Measurements from ENCODE around the gene ZNF3.

ZNF3 gene

GRCh38 chr7:100109521-100110163 lies 28.1 kb upstream of the ZNF3 start:
- no peak for DNase-seq (ENCODE audit: low read depth in 2 of 2)

DNA sequence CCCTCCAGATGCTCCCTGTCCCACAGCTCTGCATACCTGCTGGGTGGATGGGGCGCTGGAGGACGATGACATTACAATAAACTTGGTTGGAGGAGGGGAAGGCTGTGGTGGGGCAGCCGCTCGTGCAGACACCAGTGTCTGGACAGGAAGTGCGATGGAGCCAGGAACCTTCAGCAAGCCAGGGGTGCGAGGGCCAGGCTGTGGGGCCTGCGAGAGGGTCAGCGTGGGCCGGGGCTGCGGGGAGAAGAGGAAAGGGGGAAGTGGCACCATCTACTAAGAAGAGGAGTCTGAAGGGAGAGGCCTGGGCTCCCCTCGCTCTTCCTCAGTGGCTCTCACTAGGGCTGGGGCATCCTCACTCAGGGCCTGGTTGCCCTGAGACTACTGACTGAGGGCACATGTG lies 26.4 kb upstream of the ZNF3 start:
- DNase-seq (ENCODE audit: low read depth in 2 of 2) = no peak

DNA sequence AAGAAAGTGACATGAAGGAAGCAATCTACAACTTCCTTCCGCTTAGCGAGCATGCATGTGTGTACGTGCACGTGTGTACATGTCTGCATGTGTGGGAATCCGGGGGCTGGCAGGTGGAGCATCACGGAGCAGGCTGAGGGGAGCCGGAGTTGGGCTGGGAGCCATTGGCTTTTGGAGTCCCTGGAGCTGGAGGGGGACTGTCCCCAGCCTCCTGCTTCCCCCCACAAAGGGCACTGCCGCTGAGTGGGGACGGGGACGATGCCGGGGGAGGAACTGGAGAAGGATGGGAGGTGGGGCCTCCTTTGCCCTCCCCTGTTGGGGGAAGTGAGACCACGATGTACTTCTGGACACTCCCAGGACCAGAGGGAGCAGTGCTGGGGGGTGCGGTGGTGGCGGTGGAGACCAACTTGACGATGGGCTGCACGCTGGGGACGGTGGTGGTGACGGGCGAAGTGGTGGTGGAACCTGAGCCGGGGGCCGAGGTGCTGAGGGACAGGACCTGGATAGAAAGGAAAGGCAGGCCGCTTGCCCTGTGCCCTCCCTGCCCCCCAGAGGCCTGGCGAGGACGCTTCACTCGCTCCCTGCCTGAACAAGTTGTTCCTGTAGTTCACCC lies 25.7 kb upstream of the ZNF3 start:
- no peak for DNase-seq (ENCODE audit: low read depth in 2 of 2)

DNA sequence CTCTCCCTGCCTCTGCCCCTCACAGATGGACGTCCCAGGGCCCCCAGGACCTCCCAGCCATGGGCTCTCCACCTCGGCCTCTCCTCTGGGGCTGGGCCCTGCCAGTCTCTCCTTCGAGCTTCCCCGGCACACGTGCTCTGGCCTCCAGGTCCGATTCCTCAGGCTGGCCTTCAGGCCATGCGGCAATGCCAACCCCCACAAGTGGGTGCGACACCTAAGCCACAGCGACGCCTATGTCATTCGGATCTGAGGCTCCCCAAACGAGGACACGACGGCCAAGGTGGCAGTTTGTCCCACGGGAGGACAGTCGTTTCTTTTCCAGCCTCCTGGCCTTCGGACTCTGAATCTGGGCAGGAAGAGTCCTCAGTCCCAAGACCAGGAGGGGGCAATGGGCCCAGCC lies 25.1 kb upstream of the ZNF3 start:
- DNase-seq (ENCODE audit: low read depth in 2 of 2) = no peak

DNA sequence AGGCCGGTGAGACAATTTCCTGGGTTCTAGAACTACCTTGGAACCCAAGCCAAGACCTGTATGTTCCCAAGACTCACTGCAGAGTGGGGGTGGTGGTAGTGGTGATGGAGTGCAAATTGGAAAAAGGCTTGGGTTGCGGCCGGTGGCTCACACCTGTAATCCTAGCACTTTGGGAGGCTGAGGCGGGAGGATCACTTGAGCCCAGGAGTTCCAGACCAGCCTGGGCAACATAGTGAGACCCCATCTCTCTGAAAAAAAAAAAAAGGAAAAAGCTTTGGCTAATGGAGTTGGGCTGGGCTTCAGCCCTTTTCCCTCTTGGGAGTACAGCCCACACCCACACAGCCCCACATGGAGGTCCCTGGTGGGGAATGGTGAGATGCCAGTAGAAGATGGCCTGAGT lies 24.0 kb upstream of the ZNF3 start:
- DNase-seq (ENCODE audit: low read depth in 2 of 2) = no peak

DNA sequence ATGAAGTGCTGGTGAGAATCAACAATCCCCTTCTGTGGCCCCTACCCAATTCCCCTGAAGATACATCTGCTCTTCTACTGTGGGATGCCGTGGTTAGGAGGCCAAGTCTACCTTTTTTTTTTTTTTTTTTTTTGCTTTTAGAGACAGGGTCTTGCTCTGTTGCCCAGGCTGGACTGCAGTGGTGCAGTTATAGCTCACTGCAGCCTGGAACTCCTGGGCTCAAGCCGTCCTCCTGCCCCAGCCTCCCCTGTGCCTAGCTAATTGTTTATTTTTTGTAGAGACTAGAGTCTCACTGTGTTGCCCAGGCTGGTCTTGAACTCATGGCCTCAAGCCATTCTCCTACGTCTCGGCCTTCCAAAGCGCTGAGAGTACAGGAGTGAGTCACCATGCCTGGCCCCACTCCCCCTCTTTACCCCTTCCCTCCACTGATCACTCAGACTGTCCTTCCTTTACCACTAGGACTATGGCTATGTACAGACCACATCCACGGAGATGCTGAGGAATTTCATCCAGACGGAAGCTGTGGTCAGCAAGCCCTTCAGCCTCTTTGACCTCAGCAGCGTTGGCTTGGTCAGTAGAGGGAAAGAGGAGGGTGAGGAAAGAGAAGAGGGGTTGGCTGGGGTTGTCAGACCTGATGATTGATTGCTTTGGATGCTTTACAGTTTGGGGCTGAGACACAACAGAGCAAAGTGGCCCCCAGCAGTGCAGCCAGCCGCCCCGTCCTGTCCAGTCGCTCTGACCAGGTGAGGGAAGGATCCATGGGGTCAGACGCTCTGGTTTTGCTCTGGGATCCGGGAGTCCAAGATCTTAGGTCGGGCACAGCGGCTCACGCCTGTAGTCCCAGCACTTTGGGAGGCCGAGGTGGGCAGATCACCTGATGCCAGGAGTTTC lies 21.7 kb upstream of the ZNF3 start:
- DNase-seq (ENCODE audit: low read depth in 2 of 2) = no peak

GRCh38 chr7:100101016-100101862 lies 19.7 kb upstream of the ZNF3 start, which contains the start of the genes AP4M1 and MCM7:
TSS of gene AP4M1 (plus strand) at chr7:100101643. CDS start at chr7:100101715, 72 bp downstream.
TSS of gene MCM7 (minus strand) at chr7:100101397. CDS start at chr7:100101294, 103 bp downstream.
- peak; percentile 98 to 99 for DNase-seq (ENCODE audit: low read depth in 2 of 2)

GRCh38 chr7:100100420-100101015 lies 19.0 kb upstream of the ZNF3 start:
- peak; percentile 83 to 85 for DNase-seq (ENCODE audit: low read depth in 2 of 2)

DNA sequence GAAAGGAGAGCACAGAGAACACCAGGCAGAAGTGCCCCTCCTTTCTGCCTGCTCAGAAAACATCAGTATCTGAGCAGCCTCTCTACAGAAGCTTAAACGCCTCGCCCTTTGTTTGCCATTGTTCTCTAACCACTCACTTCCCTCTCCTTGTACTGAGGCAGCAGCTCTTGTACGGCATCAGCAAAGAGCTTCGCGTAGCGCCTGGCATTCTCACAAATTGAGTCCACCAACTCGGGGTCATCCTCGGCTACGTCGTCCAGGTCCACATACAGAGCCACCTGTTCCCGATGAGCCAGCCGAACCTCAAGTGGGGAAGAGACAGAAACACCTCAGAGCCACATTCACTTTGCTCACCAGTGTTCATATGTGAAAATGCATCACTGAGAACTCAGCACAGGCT lies 17.9 kb upstream of the ZNF3 start:
- DNase-seq (ENCODE audit: low read depth in 2 of 2) = no peak

DNA sequence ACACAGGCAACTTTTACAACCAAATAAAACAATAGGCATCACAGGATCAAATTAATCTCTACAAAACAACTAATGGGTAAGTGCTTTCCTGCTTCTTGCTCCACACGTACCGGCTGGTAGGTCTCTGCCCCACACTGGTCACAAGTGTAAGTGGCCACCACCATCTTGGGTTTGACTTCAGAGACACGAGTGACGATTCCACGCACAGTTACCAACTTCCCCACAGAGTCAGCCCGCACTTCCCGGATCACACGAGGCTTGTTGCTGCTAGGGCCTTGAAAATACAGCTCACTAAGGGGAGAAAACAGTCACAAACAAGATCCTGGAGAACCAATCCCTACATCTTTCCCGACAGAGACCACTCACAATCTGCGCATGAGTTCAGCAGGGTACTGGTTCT lies 17.4 kb upstream of the ZNF3 start:
- no peak for DNase-seq (ENCODE audit: low read depth in 2 of 2)

DNA sequence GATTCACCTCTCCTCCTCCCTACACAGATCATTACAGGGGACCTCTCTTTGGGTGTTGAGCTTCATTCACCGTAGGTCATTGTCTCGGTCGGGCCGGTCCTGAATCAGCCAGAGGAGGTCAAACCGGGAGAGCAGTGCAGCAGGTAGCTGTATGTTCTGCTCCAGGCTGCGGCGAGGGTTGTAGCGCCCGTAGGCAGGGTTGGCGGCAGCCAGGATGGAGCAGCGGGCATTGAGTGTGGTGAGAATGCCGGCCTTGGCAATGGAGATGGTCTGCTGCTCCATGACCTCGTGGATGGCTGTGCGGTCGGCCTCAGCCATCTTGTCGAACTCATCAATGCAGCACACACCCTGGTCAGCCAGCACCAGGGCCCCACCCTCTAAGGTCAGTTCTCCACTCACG lies 14.2 kb upstream of the ZNF3 start:
- no peak for DNase-seq (ENCODE audit: low read depth in 2 of 2)

GRCh38 chr7:100095289-100095688 lies 13.8 kb upstream of the ZNF3 start:
- no peak for DNase-seq (ENCODE audit: low read depth in 2 of 2)

GRCh38 chr7:100093925-100094486 lies 12.5 kb upstream of the ZNF3 start:
- no peak for DNase-seq (ENCODE audit: low read depth in 2 of 2)

DNA sequence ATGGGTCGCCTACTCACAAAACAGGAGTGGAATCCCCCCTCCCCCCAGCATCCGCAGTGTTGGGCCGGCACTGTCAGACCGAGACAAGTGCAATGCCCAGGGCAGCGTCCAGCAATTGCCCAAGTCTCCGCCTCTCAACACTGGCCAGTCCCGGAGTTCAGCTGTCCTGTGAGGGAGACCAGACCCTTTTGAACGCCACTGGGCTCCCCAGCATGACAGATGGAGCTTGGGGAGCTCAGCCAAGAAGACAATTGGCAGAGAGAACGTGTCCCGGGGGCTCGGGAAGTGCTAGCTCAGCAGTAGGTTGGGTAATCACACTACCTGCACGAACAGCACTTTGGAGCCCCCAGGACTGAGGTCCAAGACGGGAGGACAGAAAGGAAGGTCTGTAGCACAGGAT lies 12.0 kb upstream of the ZNF3 start:
- DNase-seq (ENCODE audit: low read depth in 2 of 2) = no peak

DNA sequence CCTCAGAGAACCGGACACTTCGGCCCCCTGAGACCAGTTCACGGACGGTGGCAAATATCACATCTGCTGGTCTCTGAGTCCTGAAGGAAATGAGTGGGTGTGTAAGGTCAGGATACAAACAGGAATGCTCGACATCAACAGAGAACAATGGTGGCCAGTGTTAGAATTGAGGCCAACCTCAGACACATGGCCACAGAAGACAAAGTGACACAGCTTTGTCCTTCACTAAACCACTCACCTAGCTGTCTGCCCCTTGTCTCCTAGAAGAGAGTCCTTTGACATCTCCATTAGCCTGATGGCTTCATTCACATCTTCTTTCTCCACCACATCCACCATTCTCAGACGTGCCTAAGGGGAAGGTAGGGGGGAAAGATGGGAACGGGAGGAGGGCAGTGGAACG lies 11.5 kb upstream of the ZNF3 start:
- no peak for DNase-seq (ENCODE audit: low read depth in 2 of 2)

GRCh38 chr7:100091411-100092181 lies 10.1 kb upstream of the ZNF3 start:
- DNase-seq (ENCODE audit: low read depth in 2 of 2) = no peak

GRCh38 chr7:100090527-100091410 lies 9.2 kb upstream of the ZNF3 start:
- no peak for DNase-seq (ENCODE audit: low read depth in 2 of 2)

- DNase-seq (ENCODE audit: low read depth in 2 of 2) = no peak
Measured at GRCh38 chr7:100089458-100090196, 8.1 kb upstream of the ZNF3 start.

All from stimulated activated CD8-positive, alpha-beta memory T cell treated with anti-CD3 and anti-CD28 coated beads, Interleukin-15, amount 100 ng/mL, for 48 hours (primary cell).